H1 (cell line): ENCODE data around the gene APBA3. TPM values are rescaled to one million over a fixed set of nuclear protein-coding genes. Genes with fewer than 3 reads are reported as not detected.

Source experiments
- CTCF ChIA-PET: fragments of 300-600 bp; sonication (Branson Sonifier 250); formaldehyde crosslinking; loops from one replicate; lab custom pipeline; 2021; ENCODE audit not compliant: partially characterized antibody; lab: Charles Lee
- POLR2A ChIA-PET: fragments of 300-600 bp; sonication (Branson Sonifier 250); formaldehyde crosslinking; loops from one replicate; lab custom pipeline; 2021; ENCODE audit warnings: inconsistent platforms; ENCODE audit not compliant: partially characterized antibody; lab: Charles Lee
- DNase-seq, 2 experiments: peaks; one replicate each; pipeline versions ENCODE4 v3.0.0 to v3.0.0-alpha.2; 2010 to 2022; ENCODE audit warnings: low spot score in 2 of 2, low read depth in 1 of 2, mixed read lengths in 1 of 2
- FAIRE-seq: peaks from 2 replicates; lab custom pipeline; 2011; peaks lifted over from hg19 to GRCh38; lab: Jason Lieb, UNC
- H2AFZ ChIP-seq: 2 replicates; pipeline ENCODE4 v1.8.1; 2012; ENCODE audit warnings: low read length, inconsistent platforms
- H2AK5ac ChIP-seq: 2 replicates; pipeline ENCODE4 v1.6.1; 2013; ENCODE audit warnings: low read depth, low read length
- H2BK120ac ChIP-seq: replicated peaks from 2 replicates; pipeline ENCODE3; 2013; ENCODE audit warnings: low read depth, low read length, inconsistent platforms
- H2BK12ac ChIP-seq: 2 replicates; pipeline ENCODE4 v1.6.1; 2013; ENCODE audit warnings: low read depth, low read length
- H2BK15ac ChIP-seq: 2 replicates; pipeline ENCODE4 v1.6.1; 2013; ENCODE audit warnings: low read length
- H2BK20ac ChIP-seq: 2 replicates; pipeline ENCODE4 v1.6.1; 2013; ENCODE audit warnings: low read length
- H2BK5ac ChIP-seq: 2 replicates; pipeline ENCODE4 v1.6.1; 2013; ENCODE audit warnings: low read depth, low read length
- H3K14ac ChIP-seq: 2 replicates; pipeline ENCODE4 v1.6.1; 2013; ENCODE audit warnings: inconsistent platforms; ENCODE audit not compliant: insufficient read length
- H3K18ac ChIP-seq: 2 replicates; pipeline ENCODE4 v1.6.1; 2013; ENCODE audit warnings: low read length; ENCODE audit errors: extremely low read depth
- H3K23ac ChIP-seq: 2 replicates; pipeline ENCODE4 v1.6.1; 2013; ENCODE audit warnings: inconsistent platforms; ENCODE audit not compliant: insufficient read length
- H3K23me2 ChIP-seq: 2 replicates; pipeline ENCODE4 v1.6.1; 2013; ENCODE audit warnings: low read depth, low read length
- H3K27ac ChIP-seq: 2 replicates; pipeline ENCODE4 v1.6.1; 2011; ENCODE audit warnings: low read depth, low read length, inconsistent platforms
- H3K27me3 ChIP-seq, 4 experiments: replicated peaks in 1 of 4; 1 replicate in 1 of 4; 2 replicates in 3 of 4; pipeline versions ENCODE4 v1.6.1 to v1.8.1; 2011 to 2013; ENCODE audit warnings: low read length in 3 of 4, mild to moderate bottlenecking in 3 of 4, inconsistent platforms in 2 of 4, mixed read lengths in 2 of 4, moderate library complexity in 1 of 4; ENCODE audit not compliant: control insufficient read depth in 3 of 4, insufficient read depth in 3 of 4; ENCODE audit errors: extremely low read depth in 1 of 4
- H3K36me3 ChIP-seq, 4 experiments: 2 replicates each; pipeline versions ENCODE4 v1.6.1 to v1.8.1; 2011 to 2013; ENCODE audit warnings: mild to moderate bottlenecking in 4 of 4, low read length in 3 of 4, moderate library complexity in 2 of 4, control low read depth in 1 of 4, inconsistent platforms in 1 of 4; ENCODE audit not compliant: insufficient read depth in 4 of 4, control insufficient read depth in 2 of 4
- H3K4ac ChIP-seq: replicated peaks from 2 replicates; pipeline ENCODE3; 2013; ENCODE audit warnings: low read length, low read depth, mixed read lengths, inconsistent platforms; ENCODE audit not compliant: insufficient read length
- H3K4me1 ChIP-seq, 4 experiments: replicated peaks in 1 of 4; 1 replicate in 1 of 4; 2 replicates in 3 of 4; pipeline versions ENCODE4 v1.6.1 to v1.8.1; 2011 to 2013; ENCODE audit warnings: low read length in 3 of 4, inconsistent platforms in 2 of 4, mixed read lengths in 1 of 4; ENCODE audit not compliant: insufficient read depth in 4 of 4, control insufficient read depth in 3 of 4
- H3K4me2 ChIP-seq, 2 experiments: 2 replicates each; pipeline versions ENCODE4 v1.6.1 to v1.8.1; 2011 to 2013; ENCODE audit warnings: low read depth in 2 of 2, low read length in 2 of 2, control low read depth in 1 of 2, inconsistent platforms in 1 of 2, mild to moderate bottlenecking in 1 of 2; ENCODE audit not compliant: insufficient read depth in 1 of 2
- H3K4me3 ChIP-seq, 4 experiments: fragments of 200-600, 300-600 bp in 1 of 4; sonication (generic), shearing (Covaris generic), sonication (Bioruptor Twin) in 1 of 4; 2 replicates each; pipeline versions ENCODE4 v1.5.1 to v1.8.1; 2011 to 2016; ENCODE audit warnings: low read length in 4 of 4, low read depth in 3 of 4, control low read depth in 2 of 4, inconsistent platforms in 2 of 4, mild to moderate bottlenecking in 2 of 4, mixed read lengths in 1 of 4, moderate library complexity in 1 of 4; ENCODE audit not compliant: insufficient read depth in 2 of 4; ENCODE audit errors: extremely low read depth in 1 of 4
- H3K56ac ChIP-seq: replicated peaks from 2 replicates; pipeline ENCODE3; 2013; ENCODE audit warnings: low read depth, mild to moderate bottlenecking, mixed read lengths, low read length, inconsistent platforms; ENCODE audit not compliant: insufficient read length
- H3K79me1 ChIP-seq: 2 replicates; pipeline ENCODE4 v1.6.1; 2013; ENCODE audit warnings: low read depth, low read length, control low read depth
- H3K79me2 ChIP-seq, 2 experiments: 2 replicates each; pipeline versions ENCODE4 v1.6.1 to v1.8.1; 2012 to 2013; ENCODE audit warnings: low read length in 2 of 2, mild to moderate bottlenecking in 2 of 2, inconsistent platforms in 1 of 2; ENCODE audit not compliant: insufficient read depth in 2 of 2, control insufficient read depth in 1 of 2
- H3K9ac ChIP-seq, 4 experiments: replicated peaks in 1 of 4; 1 replicate in 1 of 4; 2 replicates in 3 of 4; pipeline versions ENCODE4 v1.6.1 to v1.8.1; 2011 to 2013; ENCODE audit warnings: low read depth in 3 of 4, low read length in 3 of 4, control low read depth in 2 of 4, mild to moderate bottlenecking in 2 of 4, moderate library complexity in 2 of 4, inconsistent platforms in 1 of 4; ENCODE audit errors: extremely low read depth in 1 of 4
- H3K9me3 ChIP-seq, 2 experiments: 2 replicates each; pipeline versions ENCODE4 v1.6.1 to v1.8.1; 2012 to 2013; ENCODE audit warnings: mild to moderate bottlenecking in 2 of 2, moderate library complexity in 2 of 2, control low read depth in 1 of 2, inconsistent platforms in 1 of 2, low read depth in 1 of 2, low read length in 1 of 2, mixed read lengths in 1 of 2; ENCODE audit not compliant: insufficient read depth in 2 of 2
- H4K20me1 ChIP-seq, 2 experiments: replicated peaks in 1 of 2; 2 replicates each; pipeline versions ENCODE3 to v1.8.1; 2011 to 2013; ENCODE audit warnings: inconsistent platforms in 2 of 2, low read length in 2 of 2, mild to moderate bottlenecking in 1 of 2; ENCODE audit not compliant: insufficient read depth in 2 of 2, control insufficient read depth in 1 of 2
- H4K5ac ChIP-seq: 2 replicates; pipeline ENCODE4 v1.6.1; 2013; ENCODE audit warnings: low read length, low read depth, mixed read lengths, inconsistent platforms; ENCODE audit not compliant: insufficient read length
- H4K8ac ChIP-seq: 2 replicates; pipeline ENCODE4 v1.8.0; 2013; ENCODE audit warnings: mild to moderate bottlenecking, moderate library complexity, low read length, inconsistent platforms; ENCODE audit not compliant: insufficient read depth; ENCODE audit errors: extremely low read depth
- H4K91ac ChIP-seq: replicated peaks from 2 replicates; pipeline ENCODE3; 2013; ENCODE audit warnings: low read length, mixed read lengths, inconsistent platforms; ENCODE audit not compliant: insufficient read length
- WGBS, 2 experiments: shearing (Covaris generic) in 1 of 2; methylation state at CpG; one replicate each; pipeline versions ENCODE4 v1.1.6 to v1.1.7; 2013 to 2015; ENCODE audit warnings: low lambda C conversion rate in 2 of 2, mixed read lengths in 2 of 2, inconsistent platforms in 1 of 2, low coverage in 1 of 2, missing lambda C conversion rate in 1 of 2; ENCODE audit not compliant: insufficient replicate concordance in 2 of 2, insufficient coverage in 1 of 2, insufficient read length in 1 of 2; ENCODE audit errors: extremely low coverage in 1 of 2, missing lambda C conversion rate in 1 of 2; 5-methylcytosine and 5-hydroxymethylcytosine counted together
- polyA plus RNA-seq, 7 experiments: library from polyadenylated mRNA; depleted of rRNA in 3 of 7; stranded (reverse) in 5 of 7; unstranded in 2 of 7; fragments of >200 nt in 5 of 7; fragments of 200-250 nt in 2 of 7; gene quantifications; 1 replicate in 5 of 7; 2 replicates in 1 of 7; 4 replicates in 1 of 7; pipeline versions ENCODE4 v1.2.1 to v1.2.3, GENCODE V29; 2011 to 2013; ENCODE audit warnings: missing spikeins in 2 of 7, mixed read lengths in 2 of 7
- total RNA-seq: library from RNA; stranded (reverse); fragmentation: NEBNext Ultra II Directional; extraction: Animal tissue kit (Norgen Biotek cat#: 25700); gene quantifications from 2 replicates; pipeline ENCODE4 v1.2.1, GENCODE V29; 2021

The APBA3 gene
- total and polyA plus RNA-seq, 2 of the 8 experiments (the other 6 are each of a cell fraction or from before 2014, with no cell fraction given): 21.4 to 36.9 TPM

DNA sequence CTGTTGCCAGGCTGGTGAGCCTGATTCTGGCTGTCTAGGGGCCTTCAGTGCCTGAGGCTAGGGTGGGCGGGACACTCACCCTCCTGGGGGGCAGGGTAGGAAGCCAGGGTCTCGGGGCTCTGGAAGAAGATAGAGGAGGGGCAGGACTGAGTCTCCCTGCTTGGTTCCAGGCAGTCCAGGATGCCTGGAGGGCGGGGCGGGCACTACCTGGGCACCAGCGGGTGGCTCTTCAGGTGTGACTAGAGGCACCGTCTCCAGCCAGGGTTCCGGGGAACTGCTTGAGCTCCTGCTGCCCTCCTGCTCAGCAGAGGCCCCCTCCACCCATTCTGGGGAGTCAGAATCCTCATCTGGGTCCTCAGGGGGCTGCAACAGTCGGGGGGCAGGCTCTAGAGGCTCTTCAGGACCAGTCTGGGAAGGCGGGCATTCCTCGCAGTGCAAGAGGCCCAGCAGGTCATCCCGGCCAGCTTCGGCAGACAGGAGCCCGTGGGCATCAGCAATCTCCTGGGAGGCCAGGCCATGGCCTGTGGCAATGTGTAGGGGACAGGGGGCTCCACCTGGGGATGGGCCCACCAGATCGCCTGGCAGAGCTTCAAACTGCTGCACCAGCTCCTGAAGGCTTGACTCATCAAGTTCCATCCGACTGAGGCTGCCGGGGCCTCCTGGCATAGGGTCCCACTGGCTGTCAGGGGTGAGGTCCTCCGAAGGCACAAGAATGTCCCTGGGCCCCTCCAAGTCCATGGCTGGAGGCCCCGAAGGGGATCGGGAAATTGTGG lies 1.8 kb downstream of the APBA3 start:
- Histone ChIP-seq H2BK15ac (no peak overlapping the region), H4K20me1 (no peaks in the 10 kb centered on the region), H4K91ac (no peak overlapping the region), H3K36me3 (peaks cover 0 to 3% (median 0%) of the 10 kb centered on the region in 4 experiments; a peak in 2 of 8 replicates), H2AFZ (no peak overlapping the region), H2BK5ac (no peak overlapping the region), H3K27ac (no peak overlapping the region), H4K5ac (no peak overlapping the region), H2BK120ac (no peak overlapping the region), H3K4me1 (no peaks in the 10 kb centered on the region), H3K79me1 (no peaks in the 10 kb centered on the region; the same call in 1 of the 2 replicates), H3K9me3 (no peaks in the 10 kb centered on the region), H3K23me2 (peaks cover 5% of the 10 kb centered on the region), H2BK20ac (no peak overlapping the region), H3K14ac (no peak overlapping the region), H3K27me3 (no peaks in the 10 kb centered on the region), H3K9ac (no peak overlapping the region), H3K4ac (no peak overlapping the region), H3K4me2 (no peak overlapping the region), H4K8ac (no peak overlapping the region), H3K18ac (no peak overlapping the region), H2BK12ac (no peak overlapping the region), H3K79me2 (peaks cover 0 to 7% of the 10 kb centered on the region in 2 experiments; a peak in 1 of 4 replicates), H3K23ac (no peak overlapping the region), H2AK5ac (no peak overlapping the region), H3K4me3 (no peak overlapping the region), H3K56ac (no peak overlapping the region)
- DNase-seq (no peak), FAIRE-seq (no peak)
- ChIA-PET CTCF (interaction anchor here (0.6 to 1.4 kb wide), 7 partner anchors 10 to 891 kb away, joined by 3 to 4 read pairs (median 3); no protein-coding TSS in a partner anchor), POLR2A (interaction anchor here (0.7 to 1.9 kb wide), 3 partner anchors 9 to 294 kb away, joined by 3 to 6 read pairs (median 3); no protein-coding TSS in a partner anchor)
- 94% methylated on average over 17 of the region's 19 CpGs; no CpG with 5 or more reads in 1 of the 2 experiments for WGBS, 2 experiments
